RWPE2 (cell line): ENCODE measurements around the gene CMKLR1.

Experiments
- ATAC-seq: fragments of 200-7000 bp; cut with Tn5 transposase; 3 replicates; pipeline ENCODE4 v1.9.1; 2021; ENCODE audit warnings: low read depth
- DNase-seq: peaks from one replicate; pipeline ENCODE4 v3.0.0-alpha.2; 2020; ENCODE audit warnings: low spot score
- H3K27ac ChIP-seq: fragments of 450-650 bp; 2 replicates; pipeline ENCODE4 v1.5.1; 2017; ENCODE audit warnings: mild to moderate bottlenecking; ENCODE audit not compliant: poor library complexity, severe bottlenecking
- H3K27me3 ChIP-seq: fragments of 250-450 bp; sonication (Bioruptor Pico); 2 replicates; pipeline ENCODE4 v1.5.1; 2021; ENCODE audit warnings: mild to moderate bottlenecking, moderate library complexity; ENCODE audit not compliant: insufficient read depth, poor library complexity, severe bottlenecking
- H3K36me3 ChIP-seq: fragments of 250-450 bp; sonication (Bioruptor Pico); 2 replicates; pipeline ENCODE4 v1.5.1; 2020; ENCODE audit warnings: low read depth, mild to moderate bottlenecking, moderate library complexity
- H3K4me1 ChIP-seq: fragments of 250-450 bp; sonication (Bioruptor Pico); 2 replicates; pipeline ENCODE4 v1.5.1; 2021; ENCODE audit warnings: mild to moderate bottlenecking, moderate library complexity; ENCODE audit not compliant: insufficient read depth, poor library complexity, severe bottlenecking
- H3K4me3 ChIP-seq: fragments of 250-450 bp; sonication (Bioruptor Pico); 2 replicates; pipeline ENCODE4 v1.5.1; 2021; ENCODE audit warnings: mild to moderate bottlenecking, moderate library complexity; ENCODE audit not compliant: severe bottlenecking
- H3K9me3 ChIP-seq: fragments of 250-450 bp; sonication (Bioruptor Pico); 2 replicates; pipeline ENCODE4 v1.5.1; 2021; ENCODE audit warnings: mild to moderate bottlenecking, moderate library complexity; ENCODE audit not compliant: severe bottlenecking
- CTCF ChIP-seq: fragments of 450-650 bp; IDR thresholded peaks from one replicate; pipeline ENCODE4 v1.5.1; 2017; ENCODE audit warnings: mild to moderate bottlenecking, moderate library complexity; ENCODE audit not compliant: poor library complexity, severe bottlenecking

CMKLR1 gene

DNA sequence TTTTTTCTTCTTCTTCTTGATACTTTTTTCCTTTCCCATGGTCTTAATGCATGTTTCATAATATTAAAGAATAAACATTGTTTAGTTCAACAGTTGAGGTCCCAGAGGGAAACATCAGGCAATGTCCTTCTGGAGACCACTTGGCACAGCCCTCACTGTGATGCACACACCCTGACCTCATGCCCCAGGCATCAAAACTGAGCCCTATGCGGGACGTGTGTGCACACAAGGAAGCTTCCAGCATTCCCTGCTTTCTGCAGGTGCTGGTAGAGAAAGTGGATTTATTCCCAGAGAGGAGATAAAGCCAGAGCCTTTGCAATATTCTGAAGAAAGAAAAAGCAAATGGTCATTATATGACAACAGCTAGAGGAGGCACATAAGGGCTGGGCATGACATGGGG, 16.0 kb upstream of the CMKLR1 start:
- ATAC-seq (no peak), DNase-seq (no peak)
- no peaks in the 10 kb centered on the region for H3K36me3 ChIP-seq
- H3K4me3 ChIP-seq, result no peak overlapping the region
- no peaks in the 10 kb centered on the region for H3K9me3 ChIP-seq
- TF ChIP-seq CTCF, result no peak
- H3K27me3 ChIP-seq, result no peaks in the 10 kb centered on the region
- no peak overlapping the region for H3K27ac ChIP-seq
- H3K4me1 ChIP-seq, result no peaks in the 10 kb centered on the region

GRCh38 chr12:108352591-108352990, 13.5 kb upstream of the CMKLR1 start:
- ATAC-seq, result no peak

DNA sequence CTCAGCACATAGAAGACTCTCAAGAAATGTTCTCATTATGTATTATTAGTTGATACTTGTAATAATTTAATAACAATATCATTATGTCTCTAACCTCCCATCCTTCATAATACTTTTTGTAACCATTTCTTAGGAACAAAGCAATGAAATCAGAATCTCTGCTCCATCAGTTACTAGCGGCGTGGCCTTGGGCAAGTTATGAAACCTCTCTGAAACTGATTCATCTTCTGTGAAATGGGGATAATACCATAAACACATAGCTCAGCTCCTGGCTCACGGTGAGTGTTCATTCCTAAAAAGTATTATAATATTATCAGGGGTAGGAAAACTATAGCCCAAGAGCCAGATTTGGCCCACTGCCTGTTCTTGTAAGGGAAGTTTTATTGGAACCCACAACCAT, 11.4 kb upstream of the CMKLR1 start:
- TF ChIP-seq CTCF, result no peak
- Histone ChIP-seq H3K27ac (no peak overlapping the region), H3K27me3 (no peaks in the 10 kb centered on the region), H3K4me3 (no peak overlapping the region), H3K9me3 (no peaks in the 10 kb centered on the region), H3K4me1 (no peaks in the 10 kb centered on the region), H3K36me3 (no peaks in the 10 kb centered on the region)
- DNase-seq (no peak), ATAC-seq (no peak)

More at GRCh38 chr12:108352591-108352990, 13.5 kb upstream of the CMKLR1 start:
- H3K27ac ChIP-seq, result no peak overlapping the region
- no peak for TF ChIP-seq CTCF
- H3K4me1 ChIP-seq, result no peaks in the 10 kb centered on the region
- no peaks in the 10 kb centered on the region for H3K36me3 ChIP-seq
- H3K27me3 ChIP-seq, result no peaks in the 10 kb centered on the region
- H3K9me3 ChIP-seq, result no peaks in the 10 kb centered on the region
- H3K4me3 ChIP-seq, result no peak overlapping the region
- no peak for DNase-seq

- no peaks in the 10 kb centered on the region for H3K36me3 ChIP-seq
- no peak overlapping the region for H3K4me3 ChIP-seq
- DNase-seq (no peak), ATAC-seq (no peak)
- no peaks in the 10 kb centered on the region for H3K9me3 ChIP-seq
- no peak for TF ChIP-seq CTCF
- no peaks in the 10 kb centered on the region for H3K4me1 ChIP-seq
- no peaks in the 10 kb centered on the region for H3K27me3 ChIP-seq
- H3K27ac ChIP-seq, result no peak overlapping the region
Measured at GRCh38 chr12:108349278-108349688, 10.2 kb upstream of the CMKLR1 start.

- TF ChIP-seq CTCF, result no peak
- Histone ChIP-seq H3K9me3 (no peaks in the 10 kb centered on the region), H3K36me3 (no peaks in the 10 kb centered on the region), H3K4me3 (no peak overlapping the region), H3K27me3 (no peaks in the 10 kb centered on the region), H3K27ac (no peak overlapping the region), H3K4me1 (no peaks in the 10 kb centered on the region)
- ATAC-seq, result no peak
- DNase-seq, result no peak
Measured at GRCh38 chr12:108348842-108349241, 9.7 kb upstream of the CMKLR1 start.
